GM21737 (cell line): ENCODE results near the gene FBXO40.
A peak's percentile ranks its signal among the peaks of the same experiment; 100 is the strongest.
"Not testable (repeated sequence)": the region's sequence is repeated elsewhere in the genome, so short reads cannot be mapped to it uniquely, and the experiment has no call there.

ENCODE experiments used
- ATAC-seq: cut with Tn5 transposase; IDR thresholded peaks from one replicate; pipeline ENCODE4 v1.9.1; 2021; ENCODE audit warnings: mild to moderate bottlenecking, moderate library complexity; ENCODE audit not compliant: unreplicated experiment

Gene FBXO40

GRCh38 chr3:121592856-121593702 lies at the start of gene FBXO40:
Gene FBXO40 (plus strand): TSS chr3:121593379. CDS start chr3:121620576, 27,197 bp downstream.
- ATAC-seq, result no peak

GRCh38 chr3:121545049-121545573 lies 48.1 kb upstream of the FBXO40 start:
- no peak for ATAC-seq

GRCh38 chr3:121545574-121546455 lies 47.4 kb upstream of the FBXO40 start, which contains the start of gene POLQ:
Gene POLQ (minus strand): TSS chr3:121545988. CDS start chr3:121545877, 111 bp downstream.
- ATAC-seq, result peak; percentile 76

- no peak for ATAC-seq
Measured at GRCh38 chr3:121552379-121552778, 40.8 kb upstream of the FBXO40 start.

- no peak for ATAC-seq
Measured at GRCh38 chr3:121552797-121553196, 40.4 kb upstream of the FBXO40 start.

GRCh38 chr3:121557426-121557934 lies 35.7 kb upstream of the FBXO40 start:
- ATAC-seq, result no peak

GRCh38 chr3:121562148-121562547 lies 31.0 kb upstream of the FBXO40 start:
- ATAC-seq, result no peak

- no peak for ATAC-seq
Measured at GRCh38 chr3:121566773-121567172, 26.4 kb upstream of the FBXO40 start.

- no peak for ATAC-seq
Measured at GRCh38 chr3:121567649-121568048, 25.5 kb upstream of the FBXO40 start, which contains the start of gene ARGFX. Gene ARGFX (plus strand): TSS chr3:121567949. CDS start chr3:121570714, 2,765 bp downstream.

- no peak for ATAC-seq
Measured at GRCh38 chr3:121574449-121574848, 18.7 kb upstream of the FBXO40 start.

GRCh38 chr3:121581691-121582090 lies 11.5 kb upstream of the FBXO40 start:
- no peak for ATAC-seq

GRCh38 chr3:121584418-121584817 lies 8.8 kb upstream of the FBXO40 start:
- no peak for ATAC-seq

GRCh38 chr3:121593806-121594205 lies 627 bp downstream of the FBXO40 start:
- ATAC-seq, result not testable (repeated sequence)

- ATAC-seq, result no peak
Measured at GRCh38 chr3:121594850-121595249, 1.7 kb downstream of the FBXO40 start.

- ATAC-seq, result no peak
Measured at GRCh38 chr3:121595765-121596406, 2.7 kb downstream of the FBXO40 start.

- no peak for ATAC-seq
Measured at GRCh38 chr3:121598564-121598963, 5.4 kb downstream of the FBXO40 start.

GRCh38 chr3:121599900-121600299 lies 6.7 kb downstream of the FBXO40 start:
- not testable (repeated sequence) for ATAC-seq

- ATAC-seq, result no peak
Measured at GRCh38 chr3:121601212-121601812, 8.1 kb downstream of the FBXO40 start.

- ATAC-seq, result no peak
Measured at GRCh38 chr3:121604759-121605158, 11.6 kb downstream of the FBXO40 start.

- ATAC-seq, result no peak
Measured at GRCh38 chr3:121606106-121606505, 12.9 kb downstream of the FBXO40 start.
